NCI-H345 treated with DMSO at 0.1 percent for 48 hours (cell line): ENCODE measurements around the gene TNFRSF8.

Experiments
- DNase-seq: peaks from one replicate; lab custom pipeline; 2025; ENCODE audit not compliant: unreplicated experiment; lab: John Stamatoyannopoulos, UW

The TNFRSF8 gene

GRCh38 chr1:12185918-12186678, 123.0 kb downstream of the TNFRSF8 start:
- DNase-seq = no peak

- no peak for DNase-seq
Measured at GRCh38 chr1:12186679-12186985, 123.5 kb downstream of the TNFRSF8 start.

GRCh38 chr1:12188115-12188514, 125.0 kb downstream of the TNFRSF8 start:
- DNase-seq = no peak

- DNase-seq = no peak
Measured at GRCh38 chr1:12188657-12189327, 125.7 kb downstream of the TNFRSF8 start.

GRCh38 chr1:12189328-12189682, 126.2 kb downstream of the TNFRSF8 start:
- DNase-seq = no peak

- DNase-seq = no peak
Measured at GRCh38 chr1:12191242-12192032, 128.3 kb downstream of the TNFRSF8 start.
